GM18526 (cell line): ENCODE measurements around the gene EML1.

Experiments used
- POLR2A ChIP-seq: IDR thresholded peaks from 3 replicates; pipeline ENCODE4 v1.6.1; 2011; ENCODE audit not compliant: insufficient read length; ENCODE audit errors: extremely low read depth

EML1 gene

GRCh38 chr14:99819514-99819913 lies 26.3 kb downstream of the EML1 start:
- no peak for TF ChIP-seq POLR2A

- TF ChIP-seq POLR2A, result no peak
Measured at GRCh38 chr14:99820702-99821331, 27.6 kb downstream of the EML1 start.

- no peak for TF ChIP-seq POLR2A
Measured at GRCh38 chr14:99821519-99822508, 28.6 kb downstream of the EML1 start.

GRCh38 chr14:99822800-99823455 lies 29.7 kb downstream of the EML1 start:
- no peak for TF ChIP-seq POLR2A

- no peak for TF ChIP-seq POLR2A
Measured at GRCh38 chr14:99824776-99825175, 31.6 kb downstream of the EML1 start.

- no peak for TF ChIP-seq POLR2A
Measured at GRCh38 chr14:99829450-99829849, 36.2 kb downstream of the EML1 start.

GRCh38 chr14:99831303-99831702 lies 38.1 kb downstream of the EML1 start:
- no peak for TF ChIP-seq POLR2A

GRCh38 chr14:99831903-99832685 lies 38.9 kb downstream of the EML1 start:
- no peak for TF ChIP-seq POLR2A

- TF ChIP-seq POLR2A, result no peak
Measured at GRCh38 chr14:99837822-99838221, 44.6 kb downstream of the EML1 start.

- TF ChIP-seq POLR2A, result no peak
Measured at GRCh38 chr14:99838639-99839134, 45.5 kb downstream of the EML1 start.

- TF ChIP-seq POLR2A, result no peak
Measured at GRCh38 chr14:99839696-99840095, 46.5 kb downstream of the EML1 start.

- TF ChIP-seq POLR2A, result no peak
Measured at GRCh38 chr14:99840265-99840664, 47.1 kb downstream of the EML1 start.

GRCh38 chr14:99840774-99841305 lies 47.6 kb downstream of the EML1 start:
- TF ChIP-seq POLR2A, result no peak

GRCh38 chr14:99841436-99842071 lies 48.3 kb downstream of the EML1 start:
- no peak for TF ChIP-seq POLR2A
